Fibroblast of lung (primary cell): ENCODE measurements around the gene ZNF532. TPM values are rescaled to one million over a fixed set of nuclear protein-coding genes. Genes with fewer than 3 reads are reported as not detected.

Experiments used
- DNase-seq, 2 donors: peaks; one replicate each; pipeline versions ENCODE4 v3.0.0 to v3.0.0-alpha.2; 2010; ENCODE audit warnings: low read depth in 2 of 2
- H2AFZ ChIP-seq: 2 replicates; pipeline ENCODE4 v1.5.1; 2012; ENCODE audit warnings: low read length, control low read depth, inconsistent platforms
- H3K27ac ChIP-seq: 2 replicates; pipeline ENCODE4 v1.5.1; 2011; ENCODE audit warnings: low read length, control low read depth; ENCODE audit not compliant: insufficient read depth
- H3K27me3 ChIP-seq: 2 replicates; pipeline ENCODE4 v1.5.1; 2011; ENCODE audit warnings: mild to moderate bottlenecking, low read length; ENCODE audit not compliant: control insufficient read depth, insufficient read depth
- H3K36me3 ChIP-seq: 2 replicates; pipeline ENCODE4 v1.5.1; 2011; ENCODE audit warnings: low read length; ENCODE audit not compliant: control insufficient read depth, insufficient read depth
- H3K4me1 ChIP-seq: 2 replicates; pipeline ENCODE4 v1.5.1; 2011; ENCODE audit warnings: low read length; ENCODE audit not compliant: control insufficient read depth, insufficient read depth; ENCODE audit errors: extremely low read depth
- H3K4me2 ChIP-seq: 2 replicates; pipeline ENCODE4 v1.5.1; 2011; ENCODE audit warnings: low read length, control low read depth; ENCODE audit not compliant: insufficient read depth; ENCODE audit errors: extremely low read depth
- H3K4me3 ChIP-seq, 4 experiments: fragments of 200-600 bp in 1 of 4; sonication (generic) in 1 of 4; replicated peaks in 1 of 4; 2 replicates each; pipeline ENCODE4 v1.5.1; 2011 to 2016; ENCODE audit warnings: low read length in 4 of 4, low read depth in 3 of 4, mild to moderate bottlenecking in 3 of 4, control low read depth in 2 of 4, inconsistent platforms in 1 of 4, mixed read lengths in 1 of 4; ENCODE audit not compliant: insufficient read depth in 1 of 4; ENCODE audit errors: control extremely low read depth in 1 of 4
- H3K79me2 ChIP-seq: 2 replicates; pipeline ENCODE4 v1.5.1; 2012; ENCODE audit warnings: mild to moderate bottlenecking, low read length, inconsistent platforms; ENCODE audit not compliant: control insufficient read depth, insufficient read depth
- H3K9ac ChIP-seq: 2 replicates; pipeline ENCODE4 v1.5.1; 2011; ENCODE audit warnings: mild to moderate bottlenecking, low read length, control low read depth; ENCODE audit not compliant: insufficient read depth
- H3K9me3 ChIP-seq: 2 replicates; pipeline ENCODE4 v1.5.1; 2012; ENCODE audit warnings: low read depth, low read length; ENCODE audit not compliant: control insufficient read depth, insufficient read depth
- H4K20me1 ChIP-seq: 2 replicates; pipeline ENCODE4 v1.5.1; 2011; ENCODE audit warnings: low read length; ENCODE audit not compliant: control insufficient read depth, insufficient read depth; ENCODE audit errors: extremely low read depth
- CTCF ChIP-seq, 2 donors: IDR thresholded peaks in 1 of 2; conservative IDR thresholded peaks in 1 of 2; 1 replicate in 1 of 2; 2 replicates in 1 of 2; pipeline ENCODE4 v1.5.1; 2011 to 2012; ENCODE audit warnings: low read length in 2 of 2, control low read depth in 1 of 2, inconsistent platforms in 1 of 2, low read depth in 1 of 2, mild to moderate bottlenecking in 1 of 2
- EZH2 ChIP-seq: IDR thresholded peaks from 2 replicates; pipeline ENCODE4 v1.5.1; 2012; ENCODE audit warnings: low read length, control low read depth, mild to moderate bottlenecking; ENCODE audit errors: missing control alignments
- polyA plus RNA-seq, 2 donors: library from polyadenylated mRNA; depleted of rRNA in 1 of 2; stranded (reverse) in 1 of 2; unstranded in 1 of 2; fragments of >200 nt; gene quantifications; 2 replicates each; pipeline ENCODE4 v1.2.1, GENCODE V29; 2011 to 2012; ENCODE audit warnings: missing spikeins in 1 of 2
- total RNA-seq: library from RNA; depleted of rRNA; stranded (reverse); fragments of >200 nt; gene quantifications from 2 replicates; pipeline ENCODE4 v1.2.1, GENCODE V29; 2014

ZNF532 gene
- total and polyA plus RNA-seq, 2 donors (not counting 1 experiment from before 2014, with no cell fraction given): 57.3 to 64.6 TPM

GRCh38 chr18:58993260-58993659, 128.6 kb downstream of the ZNF532 start:
- Histone ChIP-seq H4K20me1 (no peaks in the 10 kb centered on the region), H3K9ac (no peak overlapping the region), H3K36me3 (no peaks in the 10 kb centered on the region), H3K79me2 (no peaks in the 10 kb centered on the region), H3K27me3 (no peaks in the 10 kb centered on the region), H3K4me2 (peak overlapping the region; percentile 33), H3K9me3 (no peaks in the 10 kb centered on the region), H3K4me3 (no peak overlapping the region), H3K27ac (peak overlapping the region; percentile 72), H2AFZ (no peak overlapping the region), H3K4me1 (peaks cover 22% of the 10 kb centered on the region)
- DNase-seq: peak; percentile 91 to 93
- no peak for TF ChIP-seq EZH2
- TF ChIP-seq CTCF (conservative IDR thresholded peaks at IDR 0.05 in 1 of 2, IDR thresholded peaks at IDR 0.05 in 1 of 2; ENCODE audit: low read depth in 1 of 2, low read length in 2 of 2): no peak

GRCh38 chr18:58995663-58996062, 131.0 kb downstream of the ZNF532 start:
- Histone ChIP-seq H3K4me2 (no peak overlapping the region), H3K4me1 (peaks cover 25% of the 10 kb centered on the region), H4K20me1 (no peaks in the 10 kb centered on the region), H2AFZ (no peak overlapping the region), H3K9me3 (no peaks in the 10 kb centered on the region), H3K36me3 (no peaks in the 10 kb centered on the region), H3K79me2 (no peaks in the 10 kb centered on the region), H3K4me3 (no peak overlapping the region), H3K27me3 (no peaks in the 10 kb centered on the region), H3K9ac (no peak overlapping the region), H3K27ac (peak overlapping the region; percentile 47)
- DNase-seq: no peak
- no peak for TF ChIP-seq EZH2
- no peak for TF ChIP-seq CTCF (conservative IDR thresholded peaks at IDR 0.05 in 1 of 2, IDR thresholded peaks at IDR 0.05 in 1 of 2; ENCODE audit: low read depth in 1 of 2, low read length in 2 of 2)

- H3K36me3 ChIP-seq: no peaks in the 10 kb centered on the region
- H3K4me2 ChIP-seq: no peak overlapping the region
- TF ChIP-seq CTCF (conservative IDR thresholded peaks at IDR 0.05 in 1 of 2, IDR thresholded peaks at IDR 0.05 in 1 of 2; ENCODE audit: low read depth in 1 of 2, low read length in 2 of 2): no peak
- TF ChIP-seq EZH2: no peak
- no peaks in the 10 kb centered on the region for H3K9me3 ChIP-seq
- no peaks in the 10 kb centered on the region for H4K20me1 ChIP-seq
- H3K9ac ChIP-seq: no peak overlapping the region
- no peaks in the 10 kb centered on the region for H3K27me3 ChIP-seq
- peak overlapping the region; percentile 47 for H3K27ac ChIP-seq
- peaks cover 22% of the 10 kb centered on the region for H3K4me1 ChIP-seq
- H3K79me2 ChIP-seq: no peaks in the 10 kb centered on the region
- peak; percentile 80 to 95 for DNase-seq
- no peak overlapping the region for H3K4me3 ChIP-seq
- H2AFZ ChIP-seq: no peak overlapping the region
Observed at GRCh38 chr18:58996131-58996641, 131.5 kb downstream of the ZNF532 start.
